Ascending aorta (tissue), 2 donors: ENCODE results near the gene CRYBG1. TPM values are rescaled to one million over a fixed set of nuclear protein-coding genes. Genes with fewer than 3 reads are reported as not detected.

Source experiments
- DNase-seq, 2 donors: peaks; one replicate each; pipeline ENCODE4 v3.0.0-alpha.2; 2019; ENCODE audit warnings: low spot score in 2 of 2
- H3K27ac ChIP-seq, 2 donors: fragments of 200-600 bp; sonication (generic); one replicate each; pipeline ENCODE4 v1.5.1; 2016 to 2017; ENCODE audit warnings: mild to moderate bottlenecking in 1 of 2
- H3K27me3 ChIP-seq: fragments of 200-600 bp; sonication (generic); one replicate; pipeline ENCODE4 v1.5.1; 2017
- H3K36me3 ChIP-seq, 2 donors: fragments of 200-600 bp; sonication (generic); one replicate each; pipeline ENCODE4 v1.5.1; 2016
- H3K4me1 ChIP-seq, 2 donors: fragments of 200-600 bp; sonication (generic); one replicate each; pipeline ENCODE4 v1.5.1; 2016 to 2017; ENCODE audit warnings: mild to moderate bottlenecking in 1 of 2
- H3K4me3 ChIP-seq, 2 donors: fragments of 200-600 bp; sonication (generic); one replicate each; pipeline ENCODE4 v1.5.1; 2016 to 2017; ENCODE audit warnings: mild to moderate bottlenecking in 1 of 2
- H3K9me3 ChIP-seq, 2 donors: fragments of 200-600 bp; sonication (generic); one replicate each; pipeline ENCODE4 v1.5.1; 2016
- CTCF ChIP-seq, 3 experiments: fragments of 200-600 bp in 2 of 3; fragments of 450-650 bp in 1 of 3; sonication (generic) in 2 of 3; IDR thresholded peaks; one replicate each; pipeline ENCODE4 v1.5.1; 2016 to 2019; ENCODE audit warnings: antibody characterized with exemption in 3 of 3, mild to moderate bottlenecking in 1 of 3, moderate library complexity in 1 of 3
- intact Hi-C: fragments of 100-400 bp; cut with DNase I; formaldehyde crosslinking; loops from one replicate; pipeline ENCODE4 v1.15.1; 2023
- total RNA-seq: library from RNA; depleted of rRNA; stranded (reverse); fragments of >200 nt; gene quantifications from one replicate; pipeline ENCODE4 v1.1.0, GENCODE V29; 2016

The CRYBG1 gene
- total RNA-seq, 1 donor from 2014 or later: 6.5 TPM

GRCh38 chr6:106446287-106446885, 85.9 kb downstream of the CRYBG1 start:
- Histone ChIP-seq H3K27ac (no peak overlapping the region), H3K4me1 (peaks cover 0 to 5% of the 10 kb centered on the region in 2 donors), H3K4me3 (no peak overlapping the region), H3K9me3 (no peaks in the 10 kb centered on the region), H3K36me3 (no peaks in the 10 kb centered on the region), H3K27me3 (no peaks in the 10 kb centered on the region)
- no peak for DNase-seq
- TF ChIP-seq CTCF (IDR thresholded peaks at IDR 0.05): peak in 2 of 3 experiments; percentile 24 to 47
- intact Hi-C loops: loop anchor here (5.0 to 10.0 kb wide), 2 partner anchors 66 to 528 kb away; partner anchors contain the start of gene CD24

GRCh38 chr6:106446983-106447382, 86.5 kb downstream of the CRYBG1 start:
- TF ChIP-seq CTCF (IDR thresholded peaks at IDR 0.05): no peak
- Histone ChIP-seq H3K9me3 (no peaks in the 10 kb centered on the region), H3K4me1 (peaks cover 0 to 5% of the 10 kb centered on the region in 2 donors), H3K36me3 (no peaks in the 10 kb centered on the region), H3K27me3 (no peaks in the 10 kb centered on the region), H3K27ac (no peak overlapping the region), H3K4me3 (no peak overlapping the region)
- no peak for DNase-seq
- intact Hi-C loops: loop anchor here (5.0 to 10.0 kb wide), 2 partner anchors 65 to 528 kb away; partner anchors contain the start of gene CD24

- H3K27me3 ChIP-seq: no peaks in the 10 kb centered on the region
- no peaks in the 10 kb centered on the region for H3K36me3 ChIP-seq
- DNase-seq: no peak
- no peak overlapping the region for H3K27ac ChIP-seq
- H3K4me3 ChIP-seq: no peak overlapping the region
- peaks cover 0 to 5% of the 10 kb centered on the region in 2 donors for H3K4me1 ChIP-seq
- no peak for TF ChIP-seq CTCF (IDR thresholded peaks at IDR 0.05)
- intact Hi-C loops: loop anchor here (5.0 to 10.0 kb wide), 2 partner anchors 64 to 527 kb away; partner anchors contain the start of gene CD24
- no peaks in the 10 kb centered on the region for H3K9me3 ChIP-seq
Observed at GRCh38 chr6:106448000-106448426, 87.5 kb downstream of the CRYBG1 start.

GRCh38 chr6:106450653-106451052, 90.1 kb downstream of the CRYBG1 start:
- TF ChIP-seq CTCF (IDR thresholded peaks at IDR 0.05): no peak
- Histone ChIP-seq H3K27me3 (no peaks in the 10 kb centered on the region), H3K27ac (no peak overlapping the region), H3K9me3 (no peaks in the 10 kb centered on the region), H3K4me3 (no peak overlapping the region), H3K36me3 (no peaks in the 10 kb centered on the region), H3K4me1 (peaks cover 0 to 5% of the 10 kb centered on the region in 2 donors)
- intact Hi-C loops: no loop called here
- DNase-seq: no peak

- Histone ChIP-seq H3K4me1 (peaks cover 0 to 5% of the 10 kb centered on the region in 2 donors), H3K27ac (no peak overlapping the region), H3K4me3 (no peak overlapping the region), H3K27me3 (no peaks in the 10 kb centered on the region), H3K9me3 (no peaks in the 10 kb centered on the region), H3K36me3 (no peaks in the 10 kb centered on the region)
- TF ChIP-seq CTCF (IDR thresholded peaks at IDR 0.05): no peak
- DNase-seq: no peak
- intact Hi-C loops: no loop called here
Observed at GRCh38 chr6:106451439-106451838, 90.9 kb downstream of the CRYBG1 start.
